AG09319 (cell line): Measurements from ENCODE around the gene UFD1.
A peak's percentile ranks its signal among the peaks of the same experiment; 100 is the strongest.

Experiments
- DNase-seq: peaks from one replicate; pipeline ENCODE4 v3.0.0-alpha.2; 2010; ENCODE audit warnings: low read depth; ENCODE audit errors: extremely low read depth
- TF ChIP-seq, protein P1 (sequence below): IDR thresholded peaks from 2 replicates; pipeline ENCODE4 v1.5.1; 2011; ENCODE audit warnings: low read depth, mild to moderate bottlenecking, inconsistent platforms, low read length, moderate library complexity

The UFD1 gene, protein sequence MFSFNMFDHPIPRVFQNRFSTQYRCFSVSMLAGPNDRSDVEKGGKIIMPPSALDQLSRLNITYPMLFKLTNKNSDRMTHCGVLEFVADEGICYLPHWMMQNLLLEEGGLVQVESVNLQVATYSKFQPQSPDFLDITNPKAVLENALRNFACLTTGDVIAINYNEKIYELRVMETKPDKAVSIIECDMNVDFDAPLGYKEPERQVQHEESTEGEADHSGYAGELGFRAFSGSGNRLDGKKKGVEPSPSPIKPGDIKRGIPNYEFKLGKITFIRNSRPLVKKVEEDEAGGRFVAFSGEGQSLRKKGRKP

DNA sequence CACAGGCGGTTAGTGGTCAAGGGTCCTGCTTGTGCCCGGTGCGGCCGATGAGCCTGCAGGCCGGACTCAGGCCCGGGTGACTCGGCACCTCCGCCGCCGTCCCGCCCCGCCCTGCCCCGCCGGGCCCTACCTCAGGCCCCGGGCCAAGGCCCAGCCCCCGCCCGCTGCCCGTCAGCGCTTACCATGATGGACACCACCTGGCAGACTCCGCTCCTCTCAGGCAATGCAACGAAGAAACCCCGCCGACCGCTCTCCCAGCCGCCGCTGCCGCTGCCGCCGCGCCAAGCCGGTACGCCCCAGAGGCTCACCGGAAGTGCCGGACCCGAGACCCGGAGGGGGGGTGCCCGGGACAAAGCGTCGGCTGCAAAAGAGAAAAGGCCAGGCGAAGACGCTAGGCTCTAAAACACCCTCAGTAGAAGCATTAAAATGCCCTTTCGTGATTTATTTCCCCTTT lies at the start of gene UFD1:
Gene UFD1 (minus strand): TSS at position 293 of the 454 bp plus-strand sequence. CDS start 108 bp downstream, at position 185.
- DNase-seq = peak; percentile 54

DNA sequence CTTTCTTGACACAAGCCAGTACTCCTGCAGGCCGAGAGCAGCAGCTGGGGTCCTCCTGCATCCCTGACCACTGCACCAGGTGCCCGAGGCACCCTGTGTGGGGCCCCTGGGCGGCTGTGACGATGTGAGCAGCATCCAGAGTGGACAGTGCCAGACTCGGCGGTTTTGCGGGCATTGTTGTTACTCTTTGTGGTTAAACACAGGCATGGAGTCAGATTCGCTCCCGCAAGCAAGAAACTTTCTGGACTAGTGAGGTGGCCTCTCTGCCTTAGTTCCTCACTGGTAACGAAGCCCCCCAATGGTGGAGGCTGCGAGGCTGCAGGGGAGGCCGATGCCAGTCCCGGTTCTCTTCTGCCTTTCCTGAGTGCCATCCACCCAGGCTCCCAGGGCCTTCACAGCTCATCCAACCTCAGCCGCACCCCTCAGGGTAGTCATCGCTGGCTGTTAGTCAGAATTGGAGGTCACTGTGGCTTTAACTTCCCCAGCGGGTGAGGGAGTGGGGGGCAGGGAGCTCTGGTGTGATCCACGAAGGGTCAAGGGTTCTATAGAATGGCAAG lies 48.9 kb upstream of the UFD1 start:
- no peak for DNase-seq
- TF ChIP-seq, protein P1, sequence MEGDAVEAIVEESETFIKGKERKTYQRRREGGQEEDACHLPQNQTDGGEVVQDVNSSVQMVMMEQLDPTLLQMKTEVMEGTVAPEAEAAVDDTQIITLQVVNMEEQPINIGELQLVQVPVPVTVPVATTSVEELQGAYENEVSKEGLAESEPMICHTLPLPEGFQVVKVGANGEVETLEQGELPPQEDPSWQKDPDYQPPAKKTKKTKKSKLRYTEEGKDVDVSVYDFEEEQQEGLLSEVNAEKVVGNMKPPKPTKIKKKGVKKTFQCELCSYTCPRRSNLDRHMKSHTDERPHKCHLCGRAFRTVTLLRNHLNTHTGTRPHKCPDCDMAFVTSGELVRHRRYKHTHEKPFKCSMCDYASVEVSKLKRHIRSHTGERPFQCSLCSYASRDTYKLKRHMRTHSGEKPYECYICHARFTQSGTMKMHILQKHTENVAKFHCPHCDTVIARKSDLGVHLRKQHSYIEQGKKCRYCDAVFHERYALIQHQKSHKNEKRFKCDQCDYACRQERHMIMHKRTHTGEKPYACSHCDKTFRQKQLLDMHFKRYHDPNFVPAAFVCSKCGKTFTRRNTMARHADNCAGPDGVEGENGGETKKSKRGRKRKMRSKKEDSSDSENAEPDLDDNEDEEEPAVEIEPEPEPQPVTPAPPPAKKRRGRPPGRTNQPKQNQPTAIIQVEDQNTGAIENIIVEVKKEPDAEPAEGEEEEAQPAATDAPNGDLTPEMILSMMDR = no peak

More for the DNA sequence above, at the start of gene UFD1:
- TF ChIP-seq, protein P1 = no peak

DNA sequence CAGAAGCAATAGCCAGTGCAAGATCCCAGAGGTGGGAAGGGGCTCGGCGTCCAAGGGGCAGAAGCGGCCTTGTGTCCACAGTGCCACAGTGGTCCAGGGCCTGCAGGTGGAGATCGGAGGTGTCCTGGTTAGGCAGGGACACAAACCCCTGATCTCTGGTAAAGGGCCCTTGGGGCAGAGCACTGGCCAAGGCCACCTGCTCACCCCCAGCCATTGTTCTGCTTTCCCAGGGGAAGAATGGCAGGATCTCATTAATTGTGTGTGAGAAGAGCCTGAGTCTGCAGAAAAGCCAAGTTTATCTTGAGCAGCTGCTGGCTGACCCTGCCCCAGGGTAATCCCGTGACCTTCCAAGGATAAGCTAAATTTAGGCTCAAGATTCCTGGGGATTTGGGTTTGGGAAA lies 48.3 kb upstream of the UFD1 start:
- DNase-seq = no peak
- TF ChIP-seq, protein P1 = no peak

DNA sequence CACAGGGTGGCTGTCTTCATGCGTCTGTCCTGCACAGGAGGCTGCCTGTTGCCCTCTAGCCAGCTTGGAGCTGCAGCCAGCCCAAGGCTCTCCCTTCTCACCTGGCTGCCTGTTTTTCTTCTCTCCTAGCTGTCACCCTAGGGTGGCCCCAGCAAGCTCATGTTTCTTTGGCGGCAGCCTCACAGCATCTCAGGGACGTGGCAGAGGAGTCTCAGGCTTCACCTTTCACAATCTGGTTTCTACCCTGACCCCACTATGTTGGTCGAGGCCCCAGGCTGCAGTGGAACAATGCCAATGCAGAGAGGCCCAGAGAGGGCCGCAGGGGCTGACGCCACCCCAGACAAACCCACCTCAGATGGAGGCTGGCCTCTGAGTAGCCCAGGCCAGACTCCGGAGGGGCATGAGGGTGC lies 47.7 kb upstream of the UFD1 start:
- no peak for DNase-seq
- TF ChIP-seq, protein P1 = no peak

DNA sequence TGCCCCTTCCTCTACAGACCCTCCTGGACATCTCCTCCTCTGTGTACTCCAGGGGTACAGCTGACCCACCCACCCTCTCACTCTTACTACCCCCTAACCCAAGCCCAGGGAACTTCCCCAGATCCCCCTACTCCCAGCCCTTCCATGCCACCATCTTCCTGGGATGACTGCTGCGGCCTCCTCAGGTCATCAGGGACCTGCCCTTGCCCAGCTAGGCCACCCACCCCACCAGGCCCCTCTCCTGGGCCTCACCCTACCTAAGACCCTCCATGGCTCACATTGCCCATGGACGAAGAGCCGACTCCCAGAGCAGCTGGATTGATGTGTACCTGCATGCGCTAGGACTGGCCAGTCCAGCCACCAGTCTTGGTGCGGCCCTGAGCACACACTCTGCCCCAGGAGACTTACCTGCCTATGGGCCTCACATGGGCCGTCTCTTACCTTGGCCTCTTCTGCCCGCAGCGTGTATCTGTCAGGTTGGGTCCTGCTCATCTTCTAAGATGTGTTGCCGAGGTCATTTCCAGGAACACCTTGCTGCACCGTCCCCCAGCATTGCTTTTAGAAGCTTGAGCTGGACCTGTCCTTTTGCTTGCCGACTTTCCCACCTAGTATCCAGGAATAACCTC lies 47.2 kb upstream of the UFD1 start:
- no peak for DNase-seq

DNA sequence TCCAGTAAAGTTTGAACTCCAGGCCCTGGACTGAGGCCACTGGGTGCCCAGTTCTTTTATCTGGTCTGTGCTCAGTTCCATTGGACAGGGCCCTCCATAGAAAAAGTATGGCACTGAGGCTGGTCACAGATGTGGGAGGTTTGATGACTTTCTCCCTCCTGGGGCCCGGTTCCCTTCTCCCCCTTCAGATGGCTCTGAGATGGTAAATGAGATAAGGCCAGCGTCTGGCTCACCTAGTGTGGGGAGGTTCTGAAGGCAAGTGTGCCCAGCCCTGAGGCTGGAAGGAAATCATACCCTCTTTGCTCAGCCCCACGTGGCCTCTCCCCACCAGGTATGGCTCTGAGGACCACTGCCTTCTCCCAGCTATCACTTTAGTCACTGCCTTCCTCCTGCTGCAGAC lies 46.7 kb upstream of the UFD1 start:
- no peak for DNase-seq
- TF ChIP-seq, protein P1 = no peak

More for the DNA sequence above, 47.2 kb upstream of the UFD1 start:
- TF ChIP-seq, protein P1 = no peak

DNA sequence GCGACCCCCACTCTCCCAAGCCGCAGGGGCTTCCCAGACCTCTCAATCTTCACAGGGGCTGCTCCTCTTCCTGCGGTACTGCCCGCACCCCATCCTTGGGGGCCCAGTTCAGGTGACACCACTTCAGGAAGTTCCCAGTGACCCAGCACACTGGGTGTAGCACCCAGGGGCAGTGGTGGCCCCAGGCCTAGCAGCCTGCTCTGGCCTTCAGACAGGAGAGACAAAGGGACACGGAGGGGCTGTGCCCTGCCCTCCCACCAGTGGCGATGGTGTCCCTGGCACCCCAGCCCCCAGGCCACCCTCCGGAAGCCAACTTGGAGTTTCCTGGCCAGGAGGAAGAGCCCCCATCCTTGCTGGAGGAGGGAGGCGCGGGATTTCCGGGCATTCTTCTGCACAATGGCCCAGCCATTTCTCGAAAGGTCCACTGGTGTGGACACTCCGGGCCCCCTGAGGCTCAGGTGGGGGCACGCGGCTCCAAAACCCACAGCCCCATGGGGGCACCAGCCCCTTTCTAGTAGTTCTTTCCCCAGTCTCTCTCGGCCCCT lies 46.2 kb upstream of the UFD1 start:
- TF ChIP-seq, protein P1 = no peak
- DNase-seq = no peak
